Activated CD8-positive, alpha-beta memory T cell treated with anti-CD3 and anti-CD28 coated beads for 1 hour (primary cell): Measurements from ENCODE around the gene KLHL29.

ENCODE experiments used
- DNase-seq, 2 donors: peaks; one replicate each; pipeline ENCODE4 v3.0.0-alpha.2; 2020; ENCODE audit warnings: low read depth in 1 of 2; ENCODE audit errors: extremely low read depth in 1 of 2

KLHL29 gene

GRCh38 chr2:23664066-23664788 lies 279.2 kb downstream of the KLHL29 start:
- DNase-seq, result no peak

DNA sequence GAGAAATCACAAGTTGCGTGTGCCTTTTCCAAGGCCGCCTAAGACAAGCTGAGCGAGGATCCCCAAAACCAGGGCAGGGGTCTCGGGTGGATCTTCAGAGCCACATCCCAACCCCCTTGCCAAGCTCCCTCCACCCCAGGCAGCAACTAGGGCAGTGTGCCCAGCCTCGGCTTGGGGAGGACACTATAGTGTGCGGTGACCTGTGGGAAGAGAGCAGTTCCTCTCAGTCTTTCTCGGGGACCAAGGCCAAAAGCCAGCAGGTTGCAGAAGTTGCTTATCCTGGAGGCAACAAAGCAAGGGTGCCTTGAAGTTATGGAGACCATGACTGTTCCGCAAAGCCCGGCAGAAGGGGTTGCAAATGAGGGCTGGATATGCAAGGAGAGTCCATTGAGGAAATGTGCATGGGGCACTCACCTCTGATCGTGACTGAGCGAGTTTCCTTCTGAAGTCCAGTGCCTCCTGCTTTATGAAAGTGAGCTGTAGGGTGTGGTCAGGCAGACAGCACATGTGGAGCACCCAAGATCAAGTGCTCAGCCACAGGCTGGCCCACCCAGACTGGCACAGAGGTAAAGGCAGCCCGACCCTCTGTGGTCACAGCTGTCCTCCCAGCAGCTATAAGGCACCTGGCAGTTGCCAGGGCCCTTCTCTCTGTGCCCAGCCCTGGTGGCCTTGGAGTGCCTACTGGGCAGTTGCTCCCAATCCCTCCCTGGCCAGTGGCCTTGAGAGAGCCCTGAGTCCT lies 281.4 kb downstream of the KLHL29 start:
- no peak for DNase-seq

DNA sequence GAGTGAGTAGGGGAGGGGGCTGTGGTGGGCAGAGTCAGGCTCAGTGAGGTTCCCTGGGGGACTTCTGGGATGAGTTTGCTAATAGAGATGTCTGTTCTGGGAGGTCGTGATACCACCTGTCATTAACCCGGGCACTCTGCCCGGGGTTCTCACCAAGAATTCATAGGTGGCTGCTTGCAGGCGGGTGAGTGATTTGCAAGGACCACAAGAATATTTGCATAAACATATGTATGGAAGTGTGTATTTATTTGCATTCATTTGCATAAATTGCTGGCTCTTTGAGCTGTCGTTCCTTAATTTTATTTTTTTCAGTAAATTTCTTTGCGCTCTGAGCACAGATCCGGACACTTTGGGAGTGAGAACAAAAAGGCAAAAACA lies 282.0 kb downstream of the KLHL29 start:
- DNase-seq, result no peak

DNA sequence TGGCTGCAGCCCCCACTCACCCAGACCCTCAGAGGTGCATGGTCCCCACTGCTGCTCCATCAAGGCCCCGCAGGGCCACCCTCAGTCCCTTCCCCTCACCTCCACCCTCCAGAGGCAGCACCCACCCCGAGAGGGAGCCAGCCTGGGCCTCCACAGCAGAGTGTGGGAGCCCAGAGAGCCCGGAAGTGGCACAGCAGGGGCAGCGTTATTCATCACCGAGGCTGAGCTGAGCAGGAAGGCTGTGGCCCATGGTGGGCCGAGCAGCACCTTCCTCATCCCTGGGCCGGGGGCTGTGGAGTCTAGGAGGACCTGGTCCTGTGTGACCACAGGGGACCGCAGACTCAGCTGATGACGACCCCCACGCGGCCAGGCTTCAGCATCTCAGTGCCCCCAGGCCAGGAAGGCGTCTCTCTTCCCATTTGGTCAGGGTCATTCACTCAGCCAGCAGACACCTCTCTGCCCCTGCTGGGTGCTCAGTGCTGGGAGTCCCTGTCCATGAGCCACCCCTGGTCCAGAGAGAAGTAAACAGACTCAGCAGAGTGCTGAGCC lies 283.9 kb downstream of the KLHL29 start:
- no peak for DNase-seq

DNA sequence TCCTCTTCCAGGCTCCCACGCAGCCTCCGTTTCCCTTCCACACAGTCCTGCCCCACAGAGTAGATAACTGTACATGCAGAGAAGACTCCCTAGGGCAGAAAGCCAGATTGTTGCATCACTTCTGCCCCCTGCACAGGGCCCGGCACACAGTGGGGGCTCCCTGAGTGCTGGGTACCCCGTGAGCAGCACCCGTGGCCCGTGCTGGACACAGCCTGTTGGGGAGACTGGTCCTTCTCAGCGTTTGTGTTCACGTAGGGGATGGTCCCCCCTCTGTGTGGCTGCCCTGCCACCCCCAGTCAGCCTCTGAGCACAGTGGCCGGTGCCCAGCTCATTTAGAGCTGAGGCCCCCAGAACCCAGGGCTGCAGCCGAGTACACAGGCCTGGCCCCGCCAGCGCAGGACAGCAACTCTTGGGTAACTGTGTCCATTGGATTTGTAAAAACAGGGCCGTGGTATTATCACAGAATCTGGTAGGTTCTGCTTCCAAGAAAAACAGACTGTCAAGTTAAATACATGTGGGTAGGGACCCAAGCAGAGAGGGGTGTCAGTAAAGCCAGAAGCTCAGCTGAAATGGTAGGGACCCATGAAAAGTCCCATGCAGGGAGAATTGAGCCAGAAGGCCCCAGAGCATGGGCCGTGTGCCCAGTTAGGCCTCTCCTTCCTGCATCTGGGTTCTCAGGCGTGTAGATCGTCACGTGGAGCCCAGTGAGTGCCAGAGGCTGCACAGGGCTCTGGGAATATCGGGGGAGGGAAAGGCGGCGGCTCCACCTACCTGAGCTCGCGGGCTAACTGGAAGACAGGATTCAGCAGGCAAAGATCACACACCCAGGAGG lies 284.6 kb downstream of the KLHL29 start:
- no peak for DNase-seq

GRCh38 chr2:23670245-23670592 lies 285.2 kb downstream of the KLHL29 start:
- DNase-seq, result no peak

DNA sequence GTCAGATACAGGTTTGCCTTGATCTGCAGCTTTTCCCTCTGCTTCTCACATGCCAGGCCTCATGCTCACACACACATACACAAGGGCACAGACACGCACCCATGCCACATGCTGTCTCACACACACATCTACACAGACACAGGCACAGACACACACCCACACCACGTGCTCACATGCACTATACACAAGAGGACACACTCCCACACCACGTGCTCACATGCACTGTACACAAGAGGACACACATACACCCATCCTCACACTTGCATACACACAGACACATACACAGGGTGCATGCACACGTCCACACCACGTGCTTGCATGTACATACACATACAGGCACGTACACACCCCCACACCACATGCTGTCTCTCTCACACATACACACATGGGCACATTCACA lies 288.1 kb downstream of the KLHL29 start:
- no peak for DNase-seq

GRCh38 chr2:23673830-23674679 lies 289.1 kb downstream of the KLHL29 start:
- no peak for DNase-seq

DNA sequence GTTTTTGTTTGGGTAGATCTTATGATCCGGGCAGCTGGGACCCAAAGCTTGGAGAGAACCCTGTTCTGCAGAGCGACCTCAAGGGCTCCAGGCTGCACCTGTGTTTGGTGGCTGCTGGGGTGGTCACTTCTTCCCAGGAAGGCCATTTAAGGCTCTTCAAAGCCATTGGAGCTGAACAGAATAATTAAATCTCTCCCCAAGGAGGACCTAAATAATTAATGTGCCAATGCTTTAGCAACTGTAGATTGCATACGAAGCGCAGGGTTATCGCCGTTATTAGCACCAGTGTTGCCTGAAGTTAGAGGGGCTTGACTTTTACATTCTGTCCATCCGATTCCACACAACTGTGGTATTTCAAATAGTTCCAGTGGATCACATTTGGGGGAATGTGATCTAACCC lies 290.5 kb downstream of the KLHL29 start:
- DNase-seq, result no peak

- no peak for DNase-seq
Measured at GRCh38 chr2:23677836-23678235, 292.9 kb downstream of the KLHL29 start.

DNA sequence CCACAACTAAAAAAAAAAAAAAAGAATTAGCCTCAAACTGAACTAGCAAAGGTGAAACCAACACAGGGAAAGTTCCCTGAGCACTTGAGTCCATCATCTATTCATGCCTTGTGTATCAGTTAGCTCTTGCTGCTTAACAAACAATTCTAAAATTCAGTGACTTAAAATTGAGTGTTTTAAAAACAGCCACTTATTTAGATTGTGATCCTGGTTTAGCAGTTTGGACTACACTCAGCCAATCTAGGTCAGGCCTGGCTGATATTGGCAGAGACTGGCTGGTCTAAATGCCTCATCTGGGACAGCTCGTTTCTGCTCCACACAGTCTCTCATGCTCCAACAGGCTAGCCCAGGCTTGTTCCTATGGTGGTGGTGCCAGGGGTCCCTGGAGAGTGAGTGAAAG lies 294.1 kb downstream of the KLHL29 start:
- DNase-seq, result no peak

DNA sequence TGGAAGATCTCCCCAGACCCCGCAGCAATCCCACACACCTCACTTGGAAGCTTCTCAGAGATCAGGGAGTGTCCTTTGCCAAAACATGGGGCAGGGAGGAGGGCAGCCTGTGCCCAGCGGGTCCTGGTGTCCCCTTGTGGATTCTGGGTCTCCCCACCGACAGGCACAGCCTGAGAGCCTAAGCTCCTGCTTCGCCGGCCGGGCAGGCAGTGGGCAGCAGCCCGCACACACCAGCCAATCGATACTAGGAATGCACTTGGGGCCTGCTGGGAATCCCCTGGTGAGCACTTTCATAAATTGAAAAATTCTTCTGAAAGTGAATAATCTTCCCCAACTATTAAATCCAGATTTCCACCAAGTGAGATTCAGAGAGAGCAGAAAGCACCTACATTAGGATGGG lies 296.0 kb downstream of the KLHL29 start:
- no peak for DNase-seq

GRCh38 chr2:23681356-23682140 lies 296.6 kb downstream of the KLHL29 start:
- DNase-seq, result no peak

DNA sequence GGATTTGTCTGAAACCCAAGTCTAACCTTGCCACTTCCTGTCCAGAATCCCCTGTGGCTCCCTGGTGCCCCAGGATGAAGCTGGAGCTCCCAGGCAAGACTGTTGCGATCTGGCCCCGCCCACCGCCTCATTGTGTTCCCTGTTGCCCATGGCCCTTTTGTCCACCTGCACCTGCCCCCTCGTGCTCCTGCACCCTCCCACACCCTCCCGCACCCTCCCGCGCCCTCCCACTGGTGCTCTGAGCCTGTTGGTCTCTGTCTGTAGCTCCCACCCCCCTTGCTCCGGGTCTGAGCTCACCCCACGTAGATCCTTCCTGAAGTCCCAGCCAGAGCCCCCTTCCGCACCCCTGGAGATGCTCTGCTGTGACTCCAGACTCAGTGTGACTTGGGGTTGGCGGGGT lies 297.5 kb downstream of the KLHL29 start:
- no peak for DNase-seq

- DNase-seq, result no peak
Measured at GRCh38 chr2:23683001-23683400, 298.0 kb downstream of the KLHL29 start.

- DNase-seq, result no peak
Measured at GRCh38 chr2:23684395-23685176, 299.6 kb downstream of the KLHL29 start.

GRCh38 chr2:23685181-23685580 lies 300.2 kb downstream of the KLHL29 start:
- no peak for DNase-seq

- DNase-seq, result no peak
Measured at GRCh38 chr2:23685706-23686105, 300.7 kb downstream of the KLHL29 start.

DNA sequence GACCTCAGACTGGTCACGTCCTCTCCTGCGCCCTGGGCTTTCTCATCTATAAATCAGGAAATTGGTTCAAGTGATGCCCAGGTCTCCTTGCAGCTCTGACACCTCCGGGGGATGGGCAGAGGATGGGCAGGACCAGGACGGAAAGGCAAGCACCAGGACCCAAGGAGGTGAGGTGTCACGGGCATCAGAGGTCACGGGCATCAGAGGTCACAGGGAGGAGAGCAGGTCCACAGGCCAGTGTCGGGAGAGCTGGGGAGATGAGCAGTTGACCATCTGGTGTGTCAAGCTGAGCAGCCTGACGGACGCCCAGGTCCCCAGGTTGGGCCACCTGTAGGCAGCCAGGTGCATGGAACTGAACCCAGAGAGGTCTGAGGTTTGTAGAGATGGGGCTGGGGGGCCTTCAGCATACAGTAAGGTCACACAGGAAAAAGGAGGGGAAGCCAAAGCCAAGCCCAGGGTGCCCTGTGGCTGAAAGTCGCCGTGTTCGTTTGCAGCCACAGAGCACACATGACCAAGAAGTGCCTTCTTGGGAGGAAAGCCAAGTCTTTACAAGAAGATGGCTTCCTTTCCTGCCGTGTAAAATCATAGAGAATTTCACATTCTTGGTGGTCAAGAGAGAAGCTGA lies 301.5 kb downstream of the KLHL29 start:
- DNase-seq, result no peak
